NCI-H1105 (cell line): ENCODE results near the gene PDZD7.

Experiments
- DNase-seq: peaks from one replicate; lab custom pipeline; 2025; lab: John Stamatoyannopoulos, UW

Gene PDZD7

GRCh38 chr10:101018600-101019439 lies 12.1 kb downstream of the PDZD7 start:
- no peak for DNase-seq

GRCh38 chr10:101018118-101018599 lies 12.8 kb downstream of the PDZD7 start:
- DNase-seq = no peak

- no peak for DNase-seq
Observed at GRCh38 chr10:101016814-101017213, 14.1 kb downstream of the PDZD7 start.

- no peak for DNase-seq
Observed at GRCh38 chr10:101015582-101015973, 15.4 kb downstream of the PDZD7 start.

- DNase-seq = no peak
Observed at GRCh38 chr10:101014966-101015581, 15.9 kb downstream of the PDZD7 start.

- peak; percentile 35 for DNase-seq
Observed at GRCh38 chr10:101014230-101014884, 16.6 kb downstream of the PDZD7 start.

GRCh38 chr10:101013365-101013825 lies 17.5 kb downstream of the PDZD7 start:
- DNase-seq = no peak

- DNase-seq = peak; percentile 32
Observed at GRCh38 chr10:101012525-101013364, 18.2 kb downstream of the PDZD7 start.

- DNase-seq = no peak
Observed at GRCh38 chr10:101011517-101012423, 19.2 kb downstream of the PDZD7 start.

GRCh38 chr10:101010329-101010728 lies 20.6 kb downstream of the PDZD7 start:
- no peak for DNase-seq

GRCh38 chr10:101008823-101009423 lies 22.0 kb downstream of the PDZD7 start:
- no peak for DNase-seq

GRCh38 chr10:101007915-101008822 lies 22.8 kb downstream of the PDZD7 start:
- no peak for DNase-seq

- no peak for DNase-seq
Observed at GRCh38 chr10:101007099-101007711, 23.7 kb downstream of the PDZD7 start.

- no peak for DNase-seq
Observed at GRCh38 chr10:101006593-101007098, 24.3 kb downstream of the PDZD7 start.

GRCh38 chr10:101005869-101006567 lies 24.9 kb downstream of the PDZD7 start:
- no peak for DNase-seq

GRCh38 chr10:101005361-101005760 lies 25.6 kb downstream of the PDZD7 start:
- no peak for DNase-seq

GRCh38 chr10:101003639-101004206 lies 27.2 kb downstream of the PDZD7 start:
- DNase-seq = no peak

- DNase-seq = no peak
Observed at GRCh38 chr10:101002456-101002855, 28.5 kb downstream of the PDZD7 start.
